HG03095 (cell line): ENCODE measurements around the gene FN3KRP.

ENCODE experiments used
- ATAC-seq: cut with Tn5 transposase; IDR thresholded peaks from one replicate; pipeline ENCODE4 v1.9.1; 2021; ENCODE audit warnings: moderate library complexity; ENCODE audit not compliant: unreplicated experiment

The FN3KRP gene

DNA sequence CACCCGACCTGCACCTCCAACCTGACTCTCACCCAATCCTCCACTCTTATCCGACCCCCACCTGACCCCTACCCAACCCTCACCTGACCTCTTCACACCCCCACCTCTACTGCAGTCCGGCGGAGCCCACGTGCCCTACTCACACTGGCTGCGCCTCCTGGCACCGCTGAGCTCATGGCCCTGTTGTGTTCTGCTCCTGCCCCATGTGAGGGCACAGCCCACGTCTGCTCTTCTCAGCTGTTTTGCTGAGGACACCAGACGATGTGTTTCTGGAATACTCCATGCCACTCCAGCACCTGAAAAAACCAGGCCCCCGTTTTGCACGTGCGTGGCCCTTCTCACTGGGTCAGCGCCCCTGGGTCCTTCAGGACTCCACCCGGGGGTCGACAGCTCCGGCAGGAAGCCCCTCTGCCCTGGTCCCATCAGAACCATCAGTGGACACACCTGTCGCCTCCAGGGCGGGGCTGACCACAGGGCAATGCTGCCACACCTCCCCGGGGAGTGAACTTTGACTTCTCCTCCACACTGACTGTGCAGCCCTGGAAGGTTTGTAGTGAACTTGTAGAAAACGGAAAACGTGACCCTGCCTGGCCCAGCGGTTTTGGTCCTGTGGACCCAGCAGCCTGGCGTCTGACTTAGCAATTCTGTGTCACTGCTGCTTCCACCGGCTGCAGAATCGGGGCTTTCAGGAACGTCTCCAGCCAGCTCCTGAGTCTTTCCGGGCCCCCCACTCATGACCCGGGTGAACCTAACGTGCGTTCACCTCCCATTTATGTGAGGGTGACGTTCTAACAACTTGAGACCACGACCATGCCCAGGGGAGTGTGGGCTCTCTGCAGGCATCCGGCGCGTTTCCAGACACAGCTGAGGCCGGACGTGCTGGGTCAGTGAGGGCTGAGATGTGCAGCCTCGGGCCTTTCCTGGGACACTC, 12.3 kb upstream of the FN3KRP start:
- ATAC-seq, result no peak

DNA sequence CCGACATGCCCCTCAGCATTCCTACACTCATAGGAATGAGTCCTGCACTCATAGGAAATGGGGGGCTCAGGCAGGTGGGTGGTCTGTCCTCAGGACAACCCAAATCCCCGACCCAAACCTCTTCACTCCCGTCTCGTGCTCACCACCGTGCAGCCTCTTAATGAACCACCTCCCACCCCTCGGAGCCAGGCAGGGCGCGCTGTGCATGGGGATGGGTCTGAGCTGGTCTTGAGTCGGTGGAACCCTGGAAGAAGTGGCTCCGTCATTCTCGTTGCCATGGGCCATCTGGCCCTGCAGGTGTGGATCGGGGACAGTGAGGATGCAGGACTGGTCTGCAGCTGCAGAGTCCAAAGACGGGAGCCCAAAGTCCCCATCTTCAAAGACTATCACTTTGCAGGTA, 11.6 kb upstream of the FN3KRP start:
- no peak for ATAC-seq

- ATAC-seq, result no peak
Measured at GRCh38 chr17:82705756-82706155, 10.8 kb upstream of the FN3KRP start.

- ATAC-seq, result no peak
Measured at GRCh38 chr17:82709024-82709675, 7.4 kb upstream of the FN3KRP start.

GRCh38 chr17:82709676-82710498, 6.6 kb upstream of the FN3KRP start:
- no peak for ATAC-seq

GRCh38 chr17:82710499-82711232, 5.8 kb upstream of the FN3KRP start:
- no peak for ATAC-seq

DNA sequence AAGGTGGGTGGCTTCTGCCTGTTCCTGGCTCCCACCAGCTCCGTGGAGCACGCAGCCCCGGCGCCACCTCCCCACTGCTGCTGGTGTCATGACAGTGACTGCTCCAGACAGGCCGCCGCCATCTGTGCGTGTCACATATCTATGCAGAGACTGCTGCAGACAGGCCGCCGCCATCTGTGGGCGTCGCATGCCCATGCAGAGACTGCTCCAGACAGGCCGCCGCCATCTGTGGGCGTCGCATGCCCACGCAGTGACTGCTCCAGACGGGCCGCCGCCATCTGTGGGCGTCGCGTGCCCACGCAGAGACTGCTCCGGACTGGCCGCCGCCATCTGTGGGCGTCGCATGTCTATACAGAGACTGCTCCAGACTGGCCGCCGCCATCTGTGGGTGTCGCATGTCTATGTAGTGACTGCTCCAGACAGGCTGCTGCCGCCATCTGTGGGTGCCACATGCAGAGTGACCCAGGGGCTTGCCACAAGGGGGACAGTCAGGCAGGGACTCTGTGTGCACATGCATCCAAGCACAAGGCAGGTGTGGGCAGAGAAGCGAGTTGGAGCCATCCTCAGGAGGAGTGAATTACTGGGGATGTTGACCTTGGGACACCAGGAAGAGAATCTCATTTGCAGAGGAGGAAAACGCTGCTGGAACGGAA, 3.3 kb upstream of the FN3KRP start:
- no peak for ATAC-seq

- ATAC-seq, result no peak
Measured at GRCh38 chr17:82718986-82719685, 2.6 kb downstream of the FN3KRP start.

- ATAC-seq, result no peak
Measured at GRCh38 chr17:82720204-82720603, 3.7 kb downstream of the FN3KRP start.

GRCh38 chr17:82722341-82723013, 6.0 kb downstream of the FN3KRP start:
- no peak for ATAC-seq

GRCh38 chr17:82723169-82723807, 6.8 kb downstream of the FN3KRP start:
- no peak for ATAC-seq

- ATAC-seq, result no peak
Measured at GRCh38 chr17:82726427-82726826, 9.9 kb downstream of the FN3KRP start.

DNA sequence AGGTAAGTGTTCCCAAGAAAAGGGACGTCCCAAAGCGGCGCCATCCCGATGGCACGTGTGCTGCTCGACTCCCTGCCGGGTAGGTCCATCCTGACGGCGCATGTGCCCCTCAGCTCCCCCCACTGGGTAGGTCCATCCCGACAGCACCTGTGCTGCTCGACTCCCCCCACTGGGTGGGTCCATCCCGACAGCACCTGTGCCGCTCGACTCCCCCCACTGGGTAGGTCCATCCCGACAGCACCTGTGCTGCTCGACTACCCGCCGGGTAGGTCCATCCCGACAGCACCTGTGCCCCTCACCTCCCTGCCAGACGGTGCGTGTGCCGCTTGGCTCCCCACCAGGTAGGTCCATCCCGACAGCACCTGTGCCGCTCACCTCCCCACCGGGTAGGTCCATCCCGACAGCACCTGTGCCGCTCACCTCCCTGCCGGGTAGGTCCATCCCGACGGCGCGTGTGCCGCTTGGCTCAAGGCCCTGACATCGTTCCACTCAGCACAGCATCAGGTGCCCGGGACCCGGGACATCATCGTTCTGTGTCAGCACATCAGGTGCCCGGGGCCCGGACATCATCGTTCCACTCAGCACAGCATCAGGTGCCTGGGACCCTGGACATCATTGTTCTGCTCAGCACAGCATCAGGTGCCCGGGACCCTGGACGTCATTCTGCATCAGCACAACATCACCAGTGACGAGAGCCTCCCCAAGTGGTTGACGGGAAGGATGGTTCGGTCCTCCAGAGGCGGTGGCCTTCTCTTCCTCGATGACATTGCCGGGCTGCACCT, 13.2 kb downstream of the FN3KRP start:
- ATAC-seq, result no peak

- ATAC-seq, result no peak
Measured at GRCh38 chr17:82732118-82732743, 15.7 kb downstream of the FN3KRP start.

DNA sequence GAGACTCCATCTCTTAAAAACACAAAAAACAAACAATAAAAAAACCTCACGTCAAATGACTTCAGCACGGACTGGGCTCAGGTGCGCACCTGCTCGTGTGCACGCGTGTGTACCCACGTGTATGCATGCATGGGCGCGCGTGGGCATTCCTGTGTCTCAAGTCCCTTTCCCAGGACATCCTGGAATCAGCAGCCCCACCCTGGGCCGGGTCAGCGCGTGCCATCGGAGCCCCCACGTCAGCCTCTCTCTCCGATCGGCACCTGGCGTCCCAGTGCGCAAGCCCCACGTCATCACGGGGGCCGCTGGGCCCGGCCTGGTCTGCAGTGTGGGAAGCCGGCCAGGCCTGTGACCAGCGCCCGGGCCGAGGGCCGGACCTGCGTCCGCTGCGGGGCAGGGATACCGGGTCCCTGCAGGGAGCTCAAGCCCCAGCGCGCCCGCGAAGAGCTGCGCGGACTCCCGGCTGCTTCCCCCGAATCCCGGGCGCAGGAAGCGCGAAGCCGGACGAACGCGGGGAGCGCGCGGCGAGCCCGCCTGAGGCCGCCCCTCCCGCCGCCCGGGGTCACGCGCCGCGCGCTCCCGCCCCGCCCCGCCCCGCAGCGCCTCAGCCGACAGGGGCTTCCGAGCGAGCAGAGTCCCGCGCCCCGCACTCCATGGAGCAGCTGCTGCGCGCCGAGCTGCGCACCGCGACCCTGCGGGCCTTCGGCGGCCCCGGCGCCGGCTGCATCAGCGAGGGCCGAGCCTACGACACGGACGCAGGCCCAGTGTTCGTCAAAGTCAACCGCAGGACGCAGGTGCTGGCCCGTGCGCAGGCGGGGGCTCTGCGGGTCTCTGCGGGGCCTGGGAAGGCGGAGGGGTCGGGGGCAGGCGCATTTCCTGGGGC, 18.7 kb downstream of the FN3KRP start, which contains the start of gene FN3K:
FN3K (plus strand) TSS at position 629 of the 880 bp plus-strand sequence; CDS start at position 651, 22 bp downstream.
- ATAC-seq, result no peak

- no peak for ATAC-seq
Measured at GRCh38 chr17:82736511-82737185, 20.1 kb downstream of the FN3KRP start.
